Mammary epithelial cell (primary cell): ENCODE results near the gene MOSMO.

Experiments
- EZH2 ChIP-seq: IDR thresholded peaks from 2 replicates; pipeline ENCODE4 v1.6.1; 2012; ENCODE audit warnings: low read length, inconsistent platforms, borderline replicate concordance
- TF ChIP-seq, protein P1 (sequence below), 2 donors: IDR thresholded peaks in 1 of 2; conservative IDR thresholded peaks in 1 of 2; 2 replicates each; pipeline ENCODE4 v1.5.1; 2011 to 2012; ENCODE audit warnings: inconsistent platforms in 2 of 2, low read length in 2 of 2, mild to moderate bottlenecking in 2 of 2, control low read depth in 1 of 2, low read depth in 1 of 2; ENCODE audit not compliant: insufficient read depth in 1 of 2; ENCODE audit errors: extremely low read depth in 1 of 2

DNA sequence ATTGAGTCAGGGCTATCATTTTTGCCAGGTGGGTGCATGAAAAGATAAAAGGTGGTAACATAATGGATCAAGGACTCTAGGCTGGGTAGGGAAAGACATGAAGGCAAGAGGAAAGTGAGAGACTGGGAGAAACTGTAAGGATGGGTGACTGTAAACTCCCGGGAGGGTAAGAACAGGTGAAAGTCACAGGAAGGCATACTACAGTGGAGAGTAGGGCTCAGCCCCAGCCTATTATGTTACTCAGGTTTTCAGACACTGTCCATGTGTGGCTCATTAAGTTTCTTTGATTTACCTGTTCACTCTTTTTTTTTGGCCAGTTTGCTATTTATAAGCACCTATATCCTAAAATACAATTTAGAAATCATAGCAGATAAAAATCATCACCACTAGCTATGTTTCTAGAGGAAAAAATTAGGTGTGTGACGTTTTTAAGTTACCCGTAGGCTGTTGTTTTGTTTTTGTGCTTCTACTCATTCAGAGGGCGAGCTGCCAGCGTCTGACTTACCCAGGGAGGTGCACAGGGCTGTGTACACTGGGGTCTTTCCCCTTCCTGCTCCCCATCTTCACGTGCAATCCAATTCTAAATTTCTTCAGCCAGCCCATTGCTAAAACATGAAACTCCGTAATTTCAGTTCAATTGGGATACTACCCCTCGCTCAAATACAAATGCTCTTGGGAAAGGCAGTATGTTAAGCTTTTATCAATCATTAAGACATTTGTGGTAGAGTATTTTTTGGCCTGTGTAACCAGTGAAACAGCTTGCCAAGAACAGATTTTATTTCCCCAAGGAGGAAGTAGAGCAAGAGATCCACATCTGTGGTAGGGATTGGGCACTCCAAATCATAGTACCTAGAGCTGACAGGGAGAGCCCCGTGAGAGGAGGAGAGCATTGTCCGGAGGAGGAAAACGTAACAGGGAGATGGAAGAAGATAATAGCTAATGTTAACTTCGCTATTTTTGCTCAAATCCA, 62.7 kb downstream of the MOSMO start:
- TF ChIP-seq, protein P1, sequence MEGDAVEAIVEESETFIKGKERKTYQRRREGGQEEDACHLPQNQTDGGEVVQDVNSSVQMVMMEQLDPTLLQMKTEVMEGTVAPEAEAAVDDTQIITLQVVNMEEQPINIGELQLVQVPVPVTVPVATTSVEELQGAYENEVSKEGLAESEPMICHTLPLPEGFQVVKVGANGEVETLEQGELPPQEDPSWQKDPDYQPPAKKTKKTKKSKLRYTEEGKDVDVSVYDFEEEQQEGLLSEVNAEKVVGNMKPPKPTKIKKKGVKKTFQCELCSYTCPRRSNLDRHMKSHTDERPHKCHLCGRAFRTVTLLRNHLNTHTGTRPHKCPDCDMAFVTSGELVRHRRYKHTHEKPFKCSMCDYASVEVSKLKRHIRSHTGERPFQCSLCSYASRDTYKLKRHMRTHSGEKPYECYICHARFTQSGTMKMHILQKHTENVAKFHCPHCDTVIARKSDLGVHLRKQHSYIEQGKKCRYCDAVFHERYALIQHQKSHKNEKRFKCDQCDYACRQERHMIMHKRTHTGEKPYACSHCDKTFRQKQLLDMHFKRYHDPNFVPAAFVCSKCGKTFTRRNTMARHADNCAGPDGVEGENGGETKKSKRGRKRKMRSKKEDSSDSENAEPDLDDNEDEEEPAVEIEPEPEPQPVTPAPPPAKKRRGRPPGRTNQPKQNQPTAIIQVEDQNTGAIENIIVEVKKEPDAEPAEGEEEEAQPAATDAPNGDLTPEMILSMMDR (conservative IDR thresholded peaks at IDR 0.05 in 1 of 2, IDR thresholded peaks at IDR 0.05 in 1 of 2; ENCODE audit: extremely low read depth in 1 of 2, insufficient read depth in 1 of 2, low read depth in 1 of 2, low read length in 2 of 2), result no peak
- no peak for TF ChIP-seq EZH2
